GM12878 (cell line): ENCODE data around the gene GDF11. TPM values are rescaled to one million over a fixed set of nuclear protein-coding genes. Genes with fewer than 3 reads are reported as not detected.

Source experiments
- BCL11A ChIP-seq: IDR thresholded peaks from 2 replicates; pipeline ENCODE4 v1.6.1; 2011; ENCODE audit warnings: low read depth, low read length
- CTCF ChIP-seq, 3 experiments: IDR thresholded peaks in 2 of 3; conservative IDR thresholded peaks in 1 of 3; 2 replicates each; pipeline ENCODE4 v1.5.1; 2011; ENCODE audit warnings: low read depth in 3 of 3, low read length in 3 of 3, mild to moderate bottlenecking in 3 of 3, control low read depth in 2 of 3, moderate library complexity in 2 of 3, inconsistent platforms in 1 of 3, mixed read lengths in 1 of 3; ENCODE audit not compliant: control insufficient read depth in 2 of 3, insufficient read depth in 1 of 3; ENCODE audit errors: extremely low read depth in 1 of 3
- E4F1 ChIP-seq: fragments of 450-650 bp; IDR thresholded peaks from 2 replicates; pipeline ENCODE4 v1.6.1; 2018; ENCODE audit warnings: borderline replicate concordance, mild to moderate bottlenecking; ENCODE audit not compliant: partially characterized antibody
- EP300 ChIP-seq, 2 experiments: fragments of 150-350 bp in 1 of 2; IDR thresholded peaks; 2 replicates each; pipeline ENCODE4 v1.6.1; 2011 to 2012; ENCODE audit warnings: low read depth in 2 of 2, low read length in 2 of 2, borderline replicate concordance in 1 of 2, improper control_type of control experiment in 1 of 2, inconsistent platforms in 1 of 2; ENCODE audit not compliant: control insufficient read depth in 1 of 2
- EZH2 ChIP-seq: IDR thresholded peaks from 2 replicates; pipeline ENCODE4 v1.6.1; 2012; ENCODE audit warnings: low read depth, mild to moderate bottlenecking, control low read depth, inconsistent platforms, low read length, borderline replicate concordance; ENCODE audit not compliant: control insufficient read depth
- GATAD2B ChIP-seq: fragments of 450-650 bp; conservative IDR thresholded peaks from 2 replicates; pipeline ENCODE4 v1.6.1; 2017; ENCODE audit warnings: low read depth, mild to moderate bottlenecking, moderate library complexity
- HDGF ChIP-seq: fragments of 450-650 bp; IDR thresholded peaks from 2 replicates; pipeline ENCODE4 v1.6.1; 2016; ENCODE audit warnings: antibody characterized with exemption
- IKZF2 ChIP-seq, 2 experiments: fragments of 450-650 bp; IDR thresholded peaks; 2 replicates each; pipeline ENCODE4 v1.6.1; 2017; ENCODE audit warnings: mild to moderate bottlenecking in 2 of 2, moderate library complexity in 2 of 2
- NFIC ChIP-seq: IDR thresholded peaks from 2 replicates; pipeline ENCODE4 v1.6.1; 2012; ENCODE audit warnings: low read depth, mild to moderate bottlenecking, inconsistent platforms, low read length, moderate library complexity
- PKNOX1 ChIP-seq: fragments of 450-650 bp; IDR thresholded peaks from 2 replicates; pipeline ENCODE4 v1.6.1; 2016; ENCODE audit warnings: mild to moderate bottlenecking
- POLR2AphosphoS2 ChIP-seq: IDR thresholded peaks from 2 replicates; pipeline ENCODE4 v1.6.1; 2011; ENCODE audit warnings: low read depth, mild to moderate bottlenecking, low read length, improper control_type of control experiment, moderate library complexity
- RELB ChIP-seq: fragments of 450-650 bp; IDR thresholded peaks from 2 replicates; pipeline ENCODE4 v1.6.1; 2017; ENCODE audit warnings: low read depth, mild to moderate bottlenecking, moderate library complexity
- SIN3A ChIP-seq: IDR thresholded peaks from 2 replicates; pipeline ENCODE4 v1.6.1; 2012; ENCODE audit warnings: low read depth, low read length, improper control_type of control experiment
- ZBTB4 ChIP-seq: fragments of 450-650 bp; formaldehyde crosslinking; IDR thresholded peaks from 2 replicates; pipeline ENCODE4 v1.4.0; 2022; ENCODE audit warnings: mild to moderate bottlenecking, moderate library complexity
- ZNF217 ChIP-seq: fragments of 450-650 bp; IDR thresholded peaks from 2 replicates; pipeline ENCODE4 v1.6.1; 2017; ENCODE audit warnings: antibody characterized with exemption, mild to moderate bottlenecking
- polyA plus RNA-seq, 11 experiments: library from polyadenylated mRNA; depleted of rRNA in 4 of 11; unstranded in 6 of 11; stranded (reverse) in 5 of 11; fragments of >200 nt; fragmentation: Nextera tagmentation in 4 of 11; fragmentation: Illumina TruSeq in 1 of 11; extraction: Ambion mirVana in 4 of 11; extraction: Trizol in 1 of 11; gene quantifications; 1 replicate in 1 of 11; 2 replicates in 10 of 11; pipeline versions ENCODE4 v1.2.1 to v1.2.3, GENCODE V29; 2011 to 2016; ENCODE audit warnings: inconsistent platforms in 2 of 11, missing spikeins in 2 of 11, low read depth in 1 of 11
- total RNA-seq, 4 experiments: library from RNA; depleted of rRNA in 3 of 4; stranded (reverse); fragments of >200 nt in 3 of 4; fragmentation: Illumina TruSeq in 1 of 4; extraction: Trizol in 1 of 4; gene quantifications; 2 replicates each; pipeline versions ENCODE4 v1.2.1 to v1.2.3, GENCODE V29; 2013 to 2021

GDF11 gene
- total and polyA plus RNA-seq, 10 of the 15 experiments (the other 5 are each of a cell fraction or from before 2014, with no cell fraction given): 0.83 to 15.4 (median 4.3) TPM

GRCh38 chr12:55729819-55730818 lies 12.8 kb upstream of the GDF11 start (continued):
- TF ChIP-seq RELB: no peak
- no peak for TF ChIP-seq BCL11A
- TF ChIP-seq GATAD2B: 0 out of 2 replicates have a peak, but pooled peaks have one; percentile 19
- TF ChIP-seq EZH2: no peak
- TF ChIP-seq NFIC: no peak
- no peak for TF ChIP-seq HDGF
- no peak for TF ChIP-seq PKNOX1
- 0 out of 2 replicates have a peak, but pooled peaks have one; percentile 45 for TF ChIP-seq SIN3A
- TF ChIP-seq CTCF (IDR thresholded peaks at IDR 0.05 in 2 of 3, conservative IDR thresholded peaks at IDR 0.05 in 1 of 3; ENCODE audit: control insufficient read depth in 2 of 3, extremely low read depth in 1 of 3, insufficient read depth in 1 of 3, low read depth in 3 of 3, low read length in 3 of 3): peak in 1 of 3 experiments; percentile 22; a peak in 1 of 6 replicates
- no peak for TF ChIP-seq ZNF217
- no peak for TF ChIP-seq E4F1
- no peak for TF ChIP-seq POLR2AphosphoS2
- no peak for TF ChIP-seq EP300 (IDR thresholded peaks at IDR 0.05; ENCODE audit: borderline replicate concordance in 1 of 2, control insufficient read depth in 1 of 2, low read depth in 2 of 2, low read length in 2 of 2)
- no peak for TF ChIP-seq ZBTB4
- no peak; a peak in 1 of 4 replicates for TF ChIP-seq IKZF2 (IDR thresholded peaks at IDR 0.05)
